ENCODE results near the gene RCSD1.

Gene RCSD1

DNA sequence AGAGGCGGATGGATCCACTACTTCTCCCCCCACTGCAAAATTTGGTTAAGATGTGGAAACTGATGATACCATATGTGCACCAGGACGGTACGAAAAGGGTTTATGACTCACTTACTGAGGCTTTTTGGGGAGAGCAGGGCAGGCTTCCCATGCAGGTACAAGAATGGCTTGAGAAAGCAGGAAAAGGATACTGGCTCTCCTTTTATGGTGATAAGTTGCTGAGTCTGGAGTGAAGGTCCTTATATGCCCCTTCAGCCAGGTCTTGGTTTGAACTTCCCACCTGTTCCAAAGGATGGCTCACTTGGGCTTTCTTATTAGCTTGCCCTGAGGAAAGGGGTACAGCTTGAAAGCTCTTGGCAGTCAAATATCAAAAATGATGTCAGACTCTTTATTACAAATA lies 114.9 kb downstream of the RCSD1 start:
- H3F3A ChIP-seq (ENCODE audit: insufficient read depth, low read length) = no peaks in the 10 kb centered on the region
- H3K79me2 ChIP-seq (ENCODE audit: insufficient read depth, low read length) = peaks cover 24% of the 10 kb centered on the region
- H3K4me1 ChIP-seq (ENCODE audit: insufficient read depth, low read length, severe bottlenecking) = peaks cover 38% of the 10 kb centered on the region
- no peaks in the 10 kb centered on the region for H3K27me3 ChIP-seq (ENCODE audit: insufficient read depth, low read length)
- H3K9me2 ChIP-seq (ENCODE audit: low read depth, low read length) = no peaks in the 10 kb centered on the region
- H3K27ac ChIP-seq (ENCODE audit: low read depth, low read length, poor library complexity, severe bottlenecking) = no peak overlapping the region
- no peak overlapping the region for H2AFZ ChIP-seq (ENCODE audit: low read length)
- no peak overlapping the region for H3K9ac ChIP-seq (ENCODE audit: low read length)
- H3K36me3 ChIP-seq (ENCODE audit: insufficient read depth, low read length) = no peaks in the 10 kb centered on the region; the same call in 1 of the 2 replicates
- TF ChIP-seq EZH2 (IDR thresholded peaks at IDR 0.05; ENCODE audit: borderline replicate concordance, low read length) = no peak
- TF ChIP-seq, protein P1, sequence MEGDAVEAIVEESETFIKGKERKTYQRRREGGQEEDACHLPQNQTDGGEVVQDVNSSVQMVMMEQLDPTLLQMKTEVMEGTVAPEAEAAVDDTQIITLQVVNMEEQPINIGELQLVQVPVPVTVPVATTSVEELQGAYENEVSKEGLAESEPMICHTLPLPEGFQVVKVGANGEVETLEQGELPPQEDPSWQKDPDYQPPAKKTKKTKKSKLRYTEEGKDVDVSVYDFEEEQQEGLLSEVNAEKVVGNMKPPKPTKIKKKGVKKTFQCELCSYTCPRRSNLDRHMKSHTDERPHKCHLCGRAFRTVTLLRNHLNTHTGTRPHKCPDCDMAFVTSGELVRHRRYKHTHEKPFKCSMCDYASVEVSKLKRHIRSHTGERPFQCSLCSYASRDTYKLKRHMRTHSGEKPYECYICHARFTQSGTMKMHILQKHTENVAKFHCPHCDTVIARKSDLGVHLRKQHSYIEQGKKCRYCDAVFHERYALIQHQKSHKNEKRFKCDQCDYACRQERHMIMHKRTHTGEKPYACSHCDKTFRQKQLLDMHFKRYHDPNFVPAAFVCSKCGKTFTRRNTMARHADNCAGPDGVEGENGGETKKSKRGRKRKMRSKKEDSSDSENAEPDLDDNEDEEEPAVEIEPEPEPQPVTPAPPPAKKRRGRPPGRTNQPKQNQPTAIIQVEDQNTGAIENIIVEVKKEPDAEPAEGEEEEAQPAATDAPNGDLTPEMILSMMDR (IDR thresholded peaks at IDR 0.05; ENCODE audit: low read length) = no peak
- H3K9me3 ChIP-seq (ENCODE audit: low read length) = no peaks in the 10 kb centered on the region
- H3K4me3 ChIP-seq (ENCODE audit: low read depth, low read length, poor library complexity, severe bottlenecking) = no peak overlapping the region
- H4K20me1 ChIP-seq (ENCODE audit: insufficient read depth, low read length) = no peaks in the 10 kb centered on the region
- H3K4me2 ChIP-seq (ENCODE audit: low read length) = no peak overlapping the region

GRCh38 chr1:167746013-167746672 lies 116.1 kb downstream of the RCSD1 start:
- no peak for TF ChIP-seq EZH2 (IDR thresholded peaks at IDR 0.05; ENCODE audit: borderline replicate concordance, low read length)
- TF ChIP-seq, protein P1 (IDR thresholded peaks at IDR 0.05; ENCODE audit: low read length) = no peak
- Histone ChIP-seq H3K9me2 (ENCODE audit: low read depth, low read length) (no peaks in the 10 kb centered on the region), H2AFZ (ENCODE audit: low read length) (no peak overlapping the region), H3K9ac (ENCODE audit: low read length) (no peak overlapping the region), H3K4me2 (ENCODE audit: low read length) (no peak overlapping the region), H3F3A (ENCODE audit: insufficient read depth, low read length) (no peaks in the 10 kb centered on the region), H3K4me3 (ENCODE audit: low read depth, low read length, poor library complexity, severe bottlenecking) (no peak overlapping the region), H3K4me1 (ENCODE audit: insufficient read depth, low read length, severe bottlenecking) (peaks cover 43% of the 10 kb centered on the region), H3K9me3 (ENCODE audit: low read length) (no peaks in the 10 kb centered on the region), H3K36me3 (ENCODE audit: insufficient read depth, low read length) (no peaks in the 10 kb centered on the region; the same call in 1 of the 2 replicates), H3K27me3 (ENCODE audit: insufficient read depth, low read length) (no peaks in the 10 kb centered on the region), H3K79me2 (ENCODE audit: insufficient read depth, low read length) (peaks cover 31% of the 10 kb centered on the region), H4K20me1 (ENCODE audit: insufficient read depth, low read length) (no peaks in the 10 kb centered on the region), H3K27ac (ENCODE audit: low read depth, low read length, poor library complexity, severe bottlenecking) (no peak overlapping the region)

GRCh38 chr1:167746988-167747655 lies 117.1 kb downstream of the RCSD1 start:
- no peaks in the 10 kb centered on the region for H3K9me3 ChIP-seq (ENCODE audit: low read length)

More at GRCh38 chr1:167746988-167747655, 117.1 kb downstream of the RCSD1 start:
- Histone ChIP-seq H3K36me3 (ENCODE audit: insufficient read depth, low read length) (no peaks in the 10 kb centered on the region; the same call in 1 of the 2 replicates), H3K9me2 (ENCODE audit: low read depth, low read length) (no peaks in the 10 kb centered on the region), H3K4me1 (ENCODE audit: insufficient read depth, low read length, severe bottlenecking) (peaks cover 49% of the 10 kb centered on the region), H2AFZ (ENCODE audit: low read length) (no peak overlapping the region), H3K27ac (ENCODE audit: low read depth, low read length, poor library complexity, severe bottlenecking) (peak overlapping the region; percentile 24), H3K27me3 (ENCODE audit: insufficient read depth, low read length) (no peaks in the 10 kb centered on the region), H4K20me1 (ENCODE audit: insufficient read depth, low read length) (no peaks in the 10 kb centered on the region), H3F3A (ENCODE audit: insufficient read depth, low read length) (no peaks in the 10 kb centered on the region), H3K4me2 (ENCODE audit: low read length) (no peak overlapping the region), H3K4me3 (ENCODE audit: low read depth, low read length, poor library complexity, severe bottlenecking) (no peak overlapping the region), H3K79me2 (ENCODE audit: insufficient read depth, low read length) (peaks cover 31% of the 10 kb centered on the region), H3K9ac (ENCODE audit: low read length) (no peak overlapping the region)
- TF ChIP-seq EZH2 (IDR thresholded peaks at IDR 0.05; ENCODE audit: borderline replicate concordance, low read length) = no peak
- TF ChIP-seq, protein P1 (IDR thresholded peaks at IDR 0.05; ENCODE audit: low read length) = no peak

Measured in OCI-LY1 (cell line).